HFF-Myc (cell line): Measurements from ENCODE around the gene TAF1B.

Experiments
- DNase-seq: peaks from one replicate; pipeline ENCODE4 v3.0.0-alpha.2; 2011; ENCODE audit warnings: low read depth; ENCODE audit errors: extremely low read depth
- H3K4me3 ChIP-seq: replicated peaks from 2 replicates; pipeline ENCODE4 v1.5.1; 2011; ENCODE audit warnings: low read depth, mild to moderate bottlenecking, control low read depth, low read length
- CTCF ChIP-seq: IDR thresholded peaks from 2 replicates; pipeline ENCODE4 v1.5.1; 2012; ENCODE audit warnings: mild to moderate bottlenecking, low read depth, low read length, control low read depth; ENCODE audit errors: missing control alignments

The TAF1B gene

GRCh38 chr2:9950521-9951271 is 107.4 kb downstream of the TAF1B start:
- no peak for DNase-seq
- no peak for TF ChIP-seq CTCF
- peak overlapping the region; percentile 43 for H3K4me3 ChIP-seq

GRCh38 chr2:9951272-9951521 is 107.9 kb downstream of the TAF1B start:
- no peak for TF ChIP-seq CTCF
- no peak for DNase-seq
- peak overlapping the region; percentile 43 for H3K4me3 ChIP-seq

- no peak for TF ChIP-seq CTCF
- H3K4me3 ChIP-seq: peak within 1 kb of the TSS; percentile 49
- DNase-seq: peak; percentile 53
Observed at GRCh38 chr2:9951522-9952285, 108.4 kb downstream of the TAF1B start, which contains the start of gene GRHL1. TSS of gene GRHL1 (plus strand) at chr2:9951693. CDS start at chr2:9951834, 141 bp downstream.

- no peak for DNase-seq
- TF ChIP-seq CTCF: no peak
- H3K4me3 ChIP-seq: peak overlapping the region; percentile 49
Observed at GRCh38 chr2:9952286-9952737, 109.0 kb downstream of the TAF1B start.

- H3K4me3 ChIP-seq: peak overlapping the region; percentile 49
- DNase-seq: no peak
- no peak for TF ChIP-seq CTCF
Observed at GRCh38 chr2:9952856-9953503, 109.7 kb downstream of the TAF1B start.

- DNase-seq: no peak
- H3K4me3 ChIP-seq: no peak overlapping the region
- TF ChIP-seq CTCF: no peak
Observed at GRCh38 chr2:9954136-9954535, 110.9 kb downstream of the TAF1B start.
